HFFc6 (cell line): Measurements from ENCODE around the gene NSG2. TPM values are rescaled to one million over a fixed set of nuclear protein-coding genes. Genes with fewer than 3 reads are reported as not detected.

Experiments
- DNase-seq: peaks from one replicate; pipeline ENCODE4 v3.0.0-alpha.2; 2018
- H3K27ac Mint-ChIP-seq: 2 replicates; pipeline ENCODE4 v1.8.0; 2020; ENCODE audit warnings: mild to moderate bottlenecking, mixed read lengths
- H3K27me3 Mint-ChIP-seq: 2 replicates; pipeline ENCODE4 v1.8.0; 2021; ENCODE audit warnings: mild to moderate bottlenecking, moderate library complexity, mixed read lengths; ENCODE audit not compliant: insufficient read depth
- H3K36me3 Mint-ChIP-seq: 2 replicates; pipeline ENCODE4 v1.8.0; 2021; ENCODE audit warnings: low read depth, mixed read lengths
- H3K4me1 Mint-ChIP-seq: 2 replicates; pipeline ENCODE4 v1.8.0; 2020; ENCODE audit warnings: low read depth, mixed read lengths
- H3K4me3 Mint-ChIP-seq: 2 replicates; pipeline ENCODE4 v1.8.0; 2020; ENCODE audit warnings: mild to moderate bottlenecking, moderate library complexity, mixed read lengths
- H3K9me3 Mint-ChIP-seq: 2 replicates; pipeline ENCODE4 v1.8.0; 2020; ENCODE audit warnings: mild to moderate bottlenecking, mixed read lengths
- total RNA-seq, 6 experiments: library from RNA; stranded (reverse); fragmentation: NEBNext Ultra II Directional; extraction: Animal tissue kit (Norgen Biotek cat#: 25700); gene quantifications; 2 replicates in 1 of 6; 3 replicates in 5 of 6; pipeline ENCODE4 v1.2.3, GENCODE V29; 2021
- TF ChIP-seq, protein P1 (sequence below): fragments of 200-600 bp; sonication (generic); IDR thresholded peaks from 2 replicates; pipeline ENCODE4 v1.5.0; 2021; ENCODE audit warnings: antibody characterized with exemption, mild to moderate bottlenecking

NSG2 gene
- total RNA-seq, 6 experiments from 2014 or later = not detected

DNA sequence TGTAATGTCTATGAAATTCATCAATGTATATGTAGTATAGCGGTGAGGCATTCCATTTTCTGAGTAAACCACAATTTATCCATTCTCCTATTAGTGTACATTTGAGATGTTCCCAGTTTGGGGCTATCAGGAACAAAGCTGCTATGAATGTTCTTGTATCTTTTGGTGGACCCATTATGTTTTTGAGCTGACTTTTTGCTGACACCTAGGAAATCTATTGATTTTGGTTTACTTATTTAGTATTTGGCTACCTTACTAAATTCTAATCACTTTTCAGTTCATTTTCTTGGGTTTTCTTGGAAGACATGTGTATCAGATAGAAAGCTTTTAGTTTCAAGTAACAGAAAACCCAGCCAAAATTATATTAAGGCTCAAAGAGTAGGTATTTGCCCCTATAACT lies 13.7 kb downstream of the NSG2 start:
- H3K36me3 Mint-ChIP-seq = no peaks in the 10 kb centered on the region
- H3K27me3 Mint-ChIP-seq = no peaks in the 10 kb centered on the region; the same call in 1 of the 2 replicates
- no peaks in the 10 kb centered on the region for H3K4me1 Mint-ChIP-seq
- DNase-seq = no peak
- H3K27ac Mint-ChIP-seq = no peak overlapping the region
- TF ChIP-seq, protein P1, sequence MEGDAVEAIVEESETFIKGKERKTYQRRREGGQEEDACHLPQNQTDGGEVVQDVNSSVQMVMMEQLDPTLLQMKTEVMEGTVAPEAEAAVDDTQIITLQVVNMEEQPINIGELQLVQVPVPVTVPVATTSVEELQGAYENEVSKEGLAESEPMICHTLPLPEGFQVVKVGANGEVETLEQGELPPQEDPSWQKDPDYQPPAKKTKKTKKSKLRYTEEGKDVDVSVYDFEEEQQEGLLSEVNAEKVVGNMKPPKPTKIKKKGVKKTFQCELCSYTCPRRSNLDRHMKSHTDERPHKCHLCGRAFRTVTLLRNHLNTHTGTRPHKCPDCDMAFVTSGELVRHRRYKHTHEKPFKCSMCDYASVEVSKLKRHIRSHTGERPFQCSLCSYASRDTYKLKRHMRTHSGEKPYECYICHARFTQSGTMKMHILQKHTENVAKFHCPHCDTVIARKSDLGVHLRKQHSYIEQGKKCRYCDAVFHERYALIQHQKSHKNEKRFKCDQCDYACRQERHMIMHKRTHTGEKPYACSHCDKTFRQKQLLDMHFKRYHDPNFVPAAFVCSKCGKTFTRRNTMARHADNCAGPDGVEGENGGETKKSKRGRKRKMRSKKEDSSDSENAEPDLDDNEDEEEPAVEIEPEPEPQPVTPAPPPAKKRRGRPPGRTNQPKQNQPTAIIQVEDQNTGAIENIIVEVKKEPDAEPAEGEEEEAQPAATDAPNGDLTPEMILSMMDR = no peak
- H3K4me3 Mint-ChIP-seq = no peak overlapping the region
- peaks cover 56% of the 10 kb centered on the region for H3K9me3 Mint-ChIP-seq

DNA sequence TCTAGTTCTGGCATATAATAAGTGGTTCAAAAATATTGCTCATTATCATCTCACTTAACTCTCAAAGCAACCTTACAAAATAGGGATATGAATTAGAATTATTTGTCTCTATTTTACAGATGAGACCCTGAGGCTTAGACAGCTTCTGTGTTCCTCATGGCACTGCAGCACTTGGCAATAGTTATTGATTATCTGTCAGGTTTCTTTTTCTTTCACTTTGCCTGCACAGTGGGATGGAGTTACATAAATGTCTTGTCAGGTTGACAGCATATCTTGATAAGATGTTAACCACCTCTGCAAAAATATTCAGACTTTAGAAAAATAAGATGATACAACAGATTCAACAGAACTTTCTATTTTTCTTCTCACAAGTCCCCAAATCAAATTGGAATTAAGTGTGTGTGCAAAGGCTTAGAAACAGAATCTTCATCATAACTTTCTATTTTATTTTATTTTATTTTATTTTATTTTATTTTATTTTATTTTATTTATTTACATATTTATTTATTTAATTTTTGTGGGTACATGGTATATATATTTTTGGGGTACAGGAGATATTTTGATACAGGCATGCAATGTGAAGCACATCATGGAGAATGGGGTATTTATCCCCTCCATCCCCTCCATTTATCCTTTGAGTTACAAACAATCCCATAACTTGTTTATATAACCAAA lies 17.7 kb downstream of the NSG2 start:
- peaks cover 3% of the 10 kb centered on the region for H3K27me3 Mint-ChIP-seq
- no peak for DNase-seq
- H3K36me3 Mint-ChIP-seq = no peaks in the 10 kb centered on the region
- no peaks in the 10 kb centered on the region for H3K4me1 Mint-ChIP-seq
- H3K9me3 Mint-ChIP-seq = peaks cover 49% of the 10 kb centered on the region
- no peak overlapping the region for H3K27ac Mint-ChIP-seq
- TF ChIP-seq, protein P1 = no peak
- no peak overlapping the region for H3K4me3 Mint-ChIP-seq

- DNase-seq = no peak
- peaks cover 3% of the 10 kb centered on the region for H3K27me3 Mint-ChIP-seq
- H3K4me3 Mint-ChIP-seq = no peak overlapping the region
Measured at GRCh38 chr5:174064171-174064570, 18.7 kb downstream of the NSG2 start.

DNA sequence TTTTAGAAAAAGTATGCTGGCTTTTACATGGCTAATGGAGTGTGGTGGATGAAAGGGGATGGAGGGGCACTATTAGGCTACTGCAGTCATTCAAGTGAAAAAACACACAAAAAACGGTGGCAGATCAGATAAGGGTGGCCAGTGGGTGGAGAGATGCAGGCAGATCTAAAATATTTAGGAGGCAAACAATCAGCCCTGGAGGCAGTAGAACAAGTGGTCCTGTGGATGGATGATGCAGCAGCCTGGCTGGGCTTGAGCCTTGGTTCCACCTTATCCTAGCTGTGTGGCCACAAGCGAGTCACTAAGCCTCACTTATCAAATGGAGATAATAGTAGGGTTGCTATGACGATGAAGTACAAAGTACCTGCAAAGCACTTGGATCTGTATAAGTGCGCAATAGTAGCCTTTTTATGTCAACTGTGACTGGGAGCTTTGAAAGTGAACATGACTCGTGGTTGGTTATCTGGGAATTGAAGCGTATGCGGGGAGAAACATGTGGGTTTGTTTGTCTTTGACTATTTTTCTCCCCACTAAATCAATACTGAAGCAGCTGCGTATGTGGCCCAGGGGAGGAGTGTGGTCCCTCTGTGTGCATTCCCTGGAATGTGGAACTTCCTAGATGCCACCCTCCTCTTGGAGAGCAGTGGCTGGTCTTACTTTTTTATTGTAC lies 20.2 kb downstream of the NSG2 start:
- Mint-ChIP-seq H3K36me3 (no peaks in the 10 kb centered on the region), H3K9me3 (peaks cover 35% of the 10 kb centered on the region), H3K4me1 (no peaks in the 10 kb centered on the region), H3K4me3 (no peak overlapping the region), H3K27ac (no peak overlapping the region), H3K27me3 (peaks cover 3% of the 10 kb centered on the region)
- DNase-seq = no peak
- TF ChIP-seq, protein P1 = no peak

More at GRCh38 chr5:174064171-174064570, 18.7 kb downstream of the NSG2 start:
- Mint-ChIP-seq H3K9me3 (peaks cover 46% of the 10 kb centered on the region), H3K36me3 (no peaks in the 10 kb centered on the region), H3K27ac (no peak overlapping the region), H3K4me1 (no peaks in the 10 kb centered on the region)
- TF ChIP-seq, protein P1 = no peak

- DNase-seq = no peak
- Mint-ChIP-seq H3K36me3 (no peaks in the 10 kb centered on the region), H3K27me3 (peaks cover 3% of the 10 kb centered on the region), H3K9me3 (peaks cover 42% of the 10 kb centered on the region), H3K4me1 (no peaks in the 10 kb centered on the region), H3K4me3 (no peak overlapping the region), H3K27ac (no peak overlapping the region)
- TF ChIP-seq, protein P1 = no peak
Measured at GRCh38 chr5:174067499-174067898, 22.0 kb downstream of the NSG2 start.
